ENCODE results near the gene PLK4. TPM values are rescaled to one million over a fixed set of nuclear protein-coding genes. Genes with fewer than 3 reads are reported as not detected.

The PLK4 gene
- 15.6 and 21.1 TPM in 2 replicates for total RNA-seq

DNA sequence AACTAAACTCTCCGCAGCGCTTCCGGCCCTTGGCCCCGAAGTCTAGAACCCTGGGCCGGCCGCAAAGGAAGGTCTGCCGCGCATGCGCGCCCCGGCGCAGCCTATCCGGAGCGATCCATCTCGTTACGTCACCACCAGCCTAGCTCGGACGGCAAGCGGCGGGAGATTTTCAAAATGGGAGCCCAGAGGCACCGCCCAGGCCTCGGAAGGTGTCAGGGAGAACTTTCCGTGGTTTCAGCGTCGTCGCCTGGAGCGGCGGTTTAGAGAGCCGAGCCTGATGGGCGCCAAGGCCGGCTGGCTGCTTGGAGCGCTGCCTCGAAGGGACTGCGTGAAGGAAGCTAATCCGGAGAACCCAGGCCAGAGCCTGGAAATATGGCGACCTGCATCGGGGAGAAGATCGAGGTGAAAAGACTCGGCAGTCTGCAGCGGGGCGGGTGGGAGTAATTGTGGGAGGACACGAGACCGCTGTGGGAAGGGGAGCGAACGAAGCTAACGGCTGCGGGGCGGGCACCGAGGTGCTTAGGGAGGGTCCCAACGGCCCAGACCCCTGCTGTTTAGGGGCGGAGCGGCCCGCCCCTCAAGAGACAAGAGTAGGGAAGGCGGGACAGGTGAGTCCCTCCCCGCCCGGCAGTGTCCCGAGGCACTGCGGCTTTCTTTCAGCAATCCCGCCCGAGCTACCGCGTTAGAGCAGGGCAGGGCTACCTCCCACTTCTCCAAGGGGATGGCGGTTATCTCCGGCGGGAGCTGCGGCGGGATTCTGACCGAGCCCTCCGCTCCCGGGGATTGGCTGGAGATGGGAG is at the start of gene PLK4:
PLK4 (plus strand) TSS at position 131 of the 800 bp plus-strand sequence; CDS start at position 373, 242 bp downstream.

Other genes starting within 250 kb of the PLK4 start
- gene INTU, start 247.9 kb upstream of the PLK4 start, total RNA-seq: 2.9 and 4.7 TPM in 2 replicates
- gene SLC25A31, start 150.5 kb upstream of the PLK4 start, total RNA-seq: not detected in 2 replicates
- gene HSPA4L, start 98.6 kb upstream of the PLK4 start, total RNA-seq: 8.1 and 16.4 TPM in 2 replicates
- 17.2 and 29.2 TPM in 2 replicates for gene MFSD8, start 84.3 kb downstream of the PLK4 start, total RNA-seq
- gene ABHD18, start 84.5 kb downstream of the PLK4 start, total RNA-seq: 6.5 and 13.8 TPM in 2 replicates
- 26.9 and 28.9 TPM in 2 replicates for gene LARP1B, start 180.4 kb downstream of the PLK4 start, total RNA-seq